ENCODE data around the gene USP48.

USP48 gene

GRCh38 chr1:21654209-21654608 lies 128.7 kb downstream of the USP48 start (continued):
- no peak for TF ChIP-seq SALL2 (tag by site-specific recombination; IDR thresholded peaks at IDR 0.05; ENCODE audit: borderline replicate concordance)

- H3K27ac ChIP-seq (ENCODE audit: extremely low read depth, low read depth, low read length): no peak overlapping the region
- CTCF ChIA-PET: no interaction called here
- no peak overlapping the region for H3K4me3 ChIP-seq (ENCODE audit: low read depth, low read length)
- no peaks in the 10 kb centered on the region for H3K36me3 ChIP-seq (ENCODE audit: control insufficient read depth in 2 of 2, insufficient read depth in 1 of 2, low read length in 2 of 2)
- no peaks in the 10 kb centered on the region for H3K9me3 ChIP-seq (ENCODE audit: control insufficient read depth, insufficient read depth, low read depth, low read length)
- TF ChIP-seq PATZ1 (tag by site-specific recombination; IDR thresholded peaks at IDR 0.05) (0 out of 2 replicates have a peak, but pooled peaks have one; percentile 19), ZNF416 (tag by site-specific recombination; IDR thresholded peaks at IDR 0.05) (no peak)
- POLR2A ChIA-PET: no interaction called here
- H3K4me1 ChIP-seq (ENCODE audit: control insufficient read depth, insufficient read depth, low read length): no peaks in the 10 kb centered on the region
These were observed 129.2 kb downstream of the USP48 start for GRCh38 chr1:21653744-21654100.

GRCh38 chr1:21652937-21653743 lies 129.8 kb downstream of the USP48 start:
- CTCF ChIA-PET: no interaction called here
- no peak overlapping the region for H3K27ac ChIP-seq (ENCODE audit: extremely low read depth, low read depth, low read length)
- TF ChIP-seq ZNF366 (tag by site-specific recombination; conservative IDR thresholded peaks at IDR 0.05): peak; percentile 96
- TF ChIP-seq SP7 (tag by site-specific recombination; IDR thresholded peaks at IDR 0.05): no peak
- no peak for TF ChIP-seq ZNF624 (tag by site-specific recombination; IDR thresholded peaks at IDR 0.05)
- peak; percentile 45 for TF ChIP-seq SP2 (tag by site-specific recombination; IDR thresholded peaks at IDR 0.05)
- TF ChIP-seq ZNF341 (tag by site-specific recombination; IDR thresholded peaks at IDR 0.05; ENCODE audit: low read depth): peak; percentile 50
- no peak for TF ChIP-seq YY2 (tag by site-specific recombination; IDR thresholded peaks at IDR 0.05)
- TF ChIP-seq FEZF1 (tag by site-specific recombination; IDR thresholded peaks at IDR 0.05): no peak
- TF ChIP-seq ZNF670 (tag by site-specific recombination; IDR thresholded peaks at IDR 0.05; ENCODE audit: low read depth): no peak
- no peak for TF ChIP-seq ZNF280C (tag by site-specific recombination; IDR thresholded peaks at IDR 0.05)
- no peak for TF ChIP-seq TSHZ1 (tag by site-specific recombination; IDR thresholded peaks at IDR 0.05; ENCODE audit: borderline replicate concordance)
- TF ChIP-seq ZNF776 (tag by site-specific recombination; IDR thresholded peaks at IDR 0.05; ENCODE audit: borderline replicate concordance): no peak
- 0 out of 2 replicates have a peak, but pooled peaks have one; percentile 21 for TF ChIP-seq ZNF600 (tag by site-specific recombination; IDR thresholded peaks at IDR 0.05)
- TF ChIP-seq OSR2 (tag by site-specific recombination; IDR thresholded peaks at IDR 0.05): peak; percentile 85
- TF ChIP-seq ZNF132 (tag by site-specific recombination; IDR thresholded peaks at IDR 0.05; ENCODE audit: borderline replicate concordance): no peak
- TF ChIP-seq ZNF585B (tag by site-specific recombination; IDR thresholded peaks at IDR 0.05): no peak
- peak; percentile 43; the same call in 1 of the 2 replicates for TF ChIP-seq ZNF398 (tag by site-specific recombination; IDR thresholded peaks at IDR 0.05)
- TF ChIP-seq ZXDB (tag by site-specific recombination; IDR thresholded peaks at IDR 0.05): no peak
- no peak for TF ChIP-seq ZNF626 (tag by site-specific recombination; IDR thresholded peaks at IDR 0.05)

More at GRCh38 chr1:21652937-21653743, 129.8 kb downstream of the USP48 start:
- H3K36me3 ChIP-seq (ENCODE audit: control insufficient read depth in 2 of 2, insufficient read depth in 1 of 2, low read length in 2 of 2): no peaks in the 10 kb centered on the region
- H3K4me1 ChIP-seq (ENCODE audit: control insufficient read depth, insufficient read depth, low read length): no peaks in the 10 kb centered on the region
- H3K4me3 ChIP-seq (ENCODE audit: low read depth, low read length): no peak overlapping the region
- POLR2A ChIA-PET: no interaction called here
- H3K9me3 ChIP-seq (ENCODE audit: control insufficient read depth, insufficient read depth, low read depth, low read length): no peaks in the 10 kb centered on the region
